Trophoblast cell (in vitro differentiated cells and primary cell): Measurements from ENCODE around the gene ITFG1.

Source experiments
- DNase-seq, 2 donors: peaks; one replicate each; pipeline ENCODE4 v3.0.0-alpha.2; 2016
- H2AFZ ChIP-seq: 2 replicates; pipeline ENCODE4 v1.6.1; 2013; ENCODE audit warnings: low read length, moderate library complexity, mild to moderate bottlenecking; ENCODE audit not compliant: insufficient read depth, poor library complexity
- H2AK5ac ChIP-seq: 2 replicates; pipeline ENCODE4 v1.6.1; 2013; ENCODE audit warnings: mild to moderate bottlenecking, low read length
- H2BK120ac ChIP-seq: 2 replicates; pipeline ENCODE4 v1.6.1; 2013; ENCODE audit warnings: low read length, mild to moderate bottlenecking, moderate library complexity; ENCODE audit not compliant: insufficient read depth, poor library complexity
- H2BK12ac ChIP-seq: 2 replicates; pipeline ENCODE4 v1.6.1; 2013; ENCODE audit warnings: mild to moderate bottlenecking, low read length, moderate library complexity
- H2BK5ac ChIP-seq: 2 replicates; pipeline ENCODE4 v1.6.1; 2013; ENCODE audit warnings: low read length, low read depth, moderate library complexity, mild to moderate bottlenecking; ENCODE audit not compliant: poor library complexity
- H3K14ac ChIP-seq: 2 replicates; pipeline ENCODE4 v1.6.1; 2013; ENCODE audit warnings: mild to moderate bottlenecking, low read length
- H3K18ac ChIP-seq: 2 replicates; pipeline ENCODE4 v1.6.1; 2013; ENCODE audit warnings: mild to moderate bottlenecking, low read length
- H3K23ac ChIP-seq: 2 replicates; pipeline ENCODE4 v1.6.1; 2013; ENCODE audit warnings: low read length
- H3K27ac ChIP-seq: 2 replicates; pipeline ENCODE4 v1.5.1; 2013; ENCODE audit warnings: low read depth, mild to moderate bottlenecking, inconsistent platforms, low read length, moderate library complexity
- H3K27me3 ChIP-seq: 2 replicates; pipeline ENCODE4 v1.6.1; 2013; ENCODE audit warnings: inconsistent platforms, mild to moderate bottlenecking, low read length, moderate library complexity; ENCODE audit not compliant: insufficient read depth
- H3K36me3 ChIP-seq, 2 experiments: 1 replicate in 1 of 2; 2 replicates in 1 of 2; pipeline ENCODE4 v1.6.1; 2013; ENCODE audit warnings: low read length in 2 of 2, mild to moderate bottlenecking in 2 of 2, moderate library complexity in 1 of 2; ENCODE audit not compliant: insufficient read depth in 2 of 2, control insufficient read depth in 1 of 2
- H3K4ac ChIP-seq: 2 replicates; pipeline ENCODE4 v1.6.1; 2013; ENCODE audit warnings: low read depth, mild to moderate bottlenecking, low read length, moderate library complexity
- H3K4me1 ChIP-seq, 2 experiments: 1 replicate in 1 of 2; 2 replicates in 1 of 2; pipeline ENCODE4 v1.6.1; 2013; ENCODE audit warnings: low read length in 2 of 2, mild to moderate bottlenecking in 2 of 2, moderate library complexity in 1 of 2; ENCODE audit not compliant: insufficient read depth in 2 of 2, control insufficient read depth in 1 of 2
- H3K4me2 ChIP-seq: 2 replicates; pipeline ENCODE4 v1.6.1; 2013; ENCODE audit warnings: inconsistent platforms, mild to moderate bottlenecking, low read length, moderate library complexity
- H3K4me3 ChIP-seq: 2 replicates; pipeline ENCODE4 v1.5.1; 2013; ENCODE audit warnings: mild to moderate bottlenecking, low read depth, low read length, inconsistent platforms
- H3K79me1 ChIP-seq: one replicate; pipeline ENCODE4 v1.6.1; 2013; ENCODE audit warnings: low read length
- H3K79me2 ChIP-seq: 2 replicates; pipeline ENCODE4 v1.6.1; 2013; ENCODE audit warnings: low read length, mild to moderate bottlenecking; ENCODE audit not compliant: control insufficient read depth, insufficient read depth, poor library complexity
- H3K9ac ChIP-seq: 2 replicates; pipeline ENCODE4 v1.6.1; 2013; ENCODE audit warnings: mild to moderate bottlenecking, low read length
- H3K9me3 ChIP-seq: 2 replicates; pipeline ENCODE4 v1.6.1; 2013; ENCODE audit warnings: low read depth, mild to moderate bottlenecking, control low read depth, inconsistent platforms, low read length; ENCODE audit not compliant: insufficient read depth
- H4K12ac ChIP-seq: 2 replicates; pipeline ENCODE4 v1.6.1; 2013; ENCODE audit warnings: low read depth, mild to moderate bottlenecking, low read length, moderate library complexity
- H4K8ac ChIP-seq: 2 replicates; pipeline ENCODE4 v1.6.1; 2013; ENCODE audit warnings: low read depth, mild to moderate bottlenecking, low read length, moderate library complexity
- H4K91ac ChIP-seq: one replicate; pipeline ENCODE4 v1.6.1; 2013; ENCODE audit warnings: low read depth, mild to moderate bottlenecking, low read length, moderate library complexity
- WGBS: extraction: QIAGEN DNeasy Blood & Tissue Kit; methylation state at CpG from one replicate; pipeline ENCODE4 v1.1.7; 2013; ENCODE audit warnings: missing lambda C conversion rate; ENCODE audit not compliant: insufficient read length, insufficient coverage; ENCODE audit errors: extremely low coverage; 5-methylcytosine and 5-hydroxymethylcytosine counted together

ITFG1 gene

GRCh38 chr16:47304563-47304962, 156.3 kb downstream of the ITFG1 start:
- Histone ChIP-seq H3K36me3 (no peaks in the 10 kb centered on the region), H2AFZ (no peak overlapping the region), H3K18ac (no peak overlapping the region), H3K4ac (no peak overlapping the region), H2BK12ac (no peak overlapping the region), H3K79me2 (no peaks in the 10 kb centered on the region), H3K9ac (no peak overlapping the region), H2BK120ac (no peak overlapping the region), H3K9me3 (no peaks in the 10 kb centered on the region), H3K23ac (no peak overlapping the region), H3K4me2 (no peak overlapping the region), H3K4me1 (no peaks in the 10 kb centered on the region), H3K4me3 (no peak overlapping the region), H4K12ac (no peak overlapping the region), H3K14ac (no peak overlapping the region), H4K91ac (no peak overlapping the region), H3K27me3 (no peaks in the 10 kb centered on the region), H4K8ac (no peak overlapping the region), H3K27ac (no peak overlapping the region), H2AK5ac (no peak overlapping the region), H3K79me1 (no peaks in the 10 kb centered on the region), H2BK5ac (no peak overlapping the region)
- no CpG with 5 or more reads among the region's 1 CpG for WGBS
- no peak for DNase-seq

- Histone ChIP-seq H2BK5ac (no peak overlapping the region), H3K36me3 (peaks cover 4% of the 10 kb centered on the region in 2 experiments), H2AFZ (no peak overlapping the region), H2BK12ac (no peak overlapping the region), H3K27ac (no peak overlapping the region), H3K23ac (no peak overlapping the region), H3K4me2 (no peak overlapping the region), H4K91ac (no peak overlapping the region), H3K9me3 (no peaks in the 10 kb centered on the region), H3K14ac (no peak overlapping the region), H3K4me3 (no peak overlapping the region), H4K12ac (no peak overlapping the region), H3K79me1 (no peaks in the 10 kb centered on the region), H3K9ac (no peak overlapping the region), H2BK120ac (no peak overlapping the region), H4K8ac (no peak overlapping the region), H3K4me1 (no peaks in the 10 kb centered on the region), H3K18ac (no peak overlapping the region), H3K27me3 (no peaks in the 10 kb centered on the region), H2AK5ac (no peak overlapping the region), H3K4ac (no peak overlapping the region), H3K79me2 (no peaks in the 10 kb centered on the region)
- DNase-seq, result no peak
- WGBS, result no CpG with 5 or more reads among the region's 6 CpGs
These were observed 161.3 kb downstream of the ITFG1 start for GRCh38 chr16:47299587-47299986.

- no peaks in the 10 kb centered on the region for H3K9me3 ChIP-seq
- no peak overlapping the region for H2BK5ac ChIP-seq
- H3K79me1 ChIP-seq, result no peaks in the 10 kb centered on the region
- H4K91ac ChIP-seq, result no peak overlapping the region
- H2BK12ac ChIP-seq, result no peak overlapping the region
- peak overlapping the region; percentile 30 for H4K12ac ChIP-seq
- H3K4ac ChIP-seq, result no peak overlapping the region
- no CpG with 5 or more reads among the region's 5 CpGs for WGBS
- H4K8ac ChIP-seq, result no peak overlapping the region
- H3K23ac ChIP-seq, result no peak overlapping the region
- no peak overlapping the region for H3K4me2 ChIP-seq
- H2BK120ac ChIP-seq, result no peak overlapping the region
- no peak overlapping the region for H3K14ac ChIP-seq
- peaks cover 4% of the 10 kb centered on the region in 2 experiments for H3K4me1 ChIP-seq
- H3K9ac ChIP-seq, result no peak overlapping the region
- H3K27ac ChIP-seq, result no peak overlapping the region
- no peak overlapping the region for H2AFZ ChIP-seq
- DNase-seq, result peak in 1 of 2 donors; percentile 3
- H3K36me3 ChIP-seq, result no peaks in the 10 kb centered on the region
- no peak overlapping the region for H3K18ac ChIP-seq
- no peak overlapping the region for H3K4me3 ChIP-seq
- no peaks in the 10 kb centered on the region for H3K27me3 ChIP-seq
- no peaks in the 10 kb centered on the region for H3K79me2 ChIP-seq
- no peak overlapping the region for H2AK5ac ChIP-seq
These were observed 175.9 kb downstream of the ITFG1 start for GRCh38 chr16:47284999-47285398.

- H3K4me1 ChIP-seq, result no peaks in the 10 kb centered on the region
- no peak overlapping the region for H3K23ac ChIP-seq
- H3K9me3 ChIP-seq, result no peaks in the 10 kb centered on the region
- H3K79me1 ChIP-seq, result no peaks in the 10 kb centered on the region
- H2BK120ac ChIP-seq, result no peak overlapping the region
- no CpG with 5 or more reads among the region's 5 CpGs for WGBS
- no peak overlapping the region for H4K91ac ChIP-seq
- no peaks in the 10 kb centered on the region for H3K27me3 ChIP-seq
- peak in 1 of 2 donors; percentile 51 for DNase-seq
- H2AFZ ChIP-seq, result no peak overlapping the region
- no peaks in the 10 kb centered on the region for H3K36me3 ChIP-seq
- H3K27ac ChIP-seq, result no peak overlapping the region
- H2BK5ac ChIP-seq, result no peak overlapping the region
- H3K18ac ChIP-seq, result no peak overlapping the region
- no peak overlapping the region for H3K9ac ChIP-seq
- no peak overlapping the region for H3K4ac ChIP-seq
- no peak overlapping the region for H4K8ac ChIP-seq
- no peak overlapping the region for H2BK12ac ChIP-seq
- no peak overlapping the region for H3K4me2 ChIP-seq
- H3K4me3 ChIP-seq, result no peak overlapping the region
- no peak overlapping the region for H2AK5ac ChIP-seq
- H3K14ac ChIP-seq, result no peak overlapping the region
- H4K12ac ChIP-seq, result no peak overlapping the region
- no peaks in the 10 kb centered on the region for H3K79me2 ChIP-seq
These were observed 182.4 kb downstream of the ITFG1 start for GRCh38 chr16:47278306-47278970.
